Transverse colon (tissue), 4 donors: ENCODE measurements around the gene GARIN6. TPM values are rescaled to one million over a fixed set of nuclear protein-coding genes. Genes with fewer than 3 reads are reported as not detected.
"Not testable (repeated sequence)": the region's sequence is repeated elsewhere in the genome, so short reads cannot be mapped to it uniquely, and the experiment has no call there.

Source experiments
- DNase-seq: peaks from one replicate; pipeline ENCODE4 v3.0.0-alpha.2; 2019
- H3K27ac ChIP-seq, 4 donors: fragments of 200-600 bp; sonication (generic); 2 replicates each; pipeline ENCODE4 v1.5.1; 2016 to 2018; ENCODE audit warnings: inconsistent platforms in 4 of 4
- H3K27me3 ChIP-seq: fragments of 200-600 bp; sonication (generic); 2 replicates; pipeline ENCODE4 v1.5.1; 2017; ENCODE audit warnings: inconsistent platforms
- H3K36me3 ChIP-seq, 4 donors: fragments of 200-600 bp; sonication (generic); 2 replicates each; pipeline ENCODE4 v1.5.1; 2017 to 2019; ENCODE audit warnings: inconsistent platforms in 4 of 4
- H3K4me1 ChIP-seq, 4 donors: fragments of 200-600 bp; sonication (generic); 2 replicates each; pipeline ENCODE4 v1.5.1; 2017 to 2020; ENCODE audit warnings: inconsistent platforms in 4 of 4
- H3K4me3 ChIP-seq, 4 donors: fragments of 200-600 bp; sonication (generic); 1 replicate in 1 of 4; 2 replicates in 3 of 4; pipeline versions ENCODE4 v1.5.1 to v1.6.1; 2017 to 2019; ENCODE audit warnings: inconsistent platforms in 4 of 4
- H3K9me3 ChIP-seq, 2 donors: fragments of 200-600 bp; sonication (generic); 2 replicates each; pipeline ENCODE4 v1.5.1; 2017 to 2019; ENCODE audit warnings: inconsistent platforms in 2 of 2
- EP300 ChIP-seq: sonication (generic); formaldehyde crosslinking; IDR thresholded peaks from one replicate; pipeline ENCODE4 v1.6.1; 2017; ENCODE audit warnings: antibody characterized with exemption, low read depth
- POLR2A ChIP-seq: fragments of 450-650 bp; IDR thresholded peaks from one replicate; pipeline ENCODE4 v1.6.1; 2016; ENCODE audit warnings: antibody characterized with exemption, mild to moderate bottlenecking, moderate library complexity
- POLR2AphosphoS5 ChIP-seq, 3 donors: sonication (generic); formaldehyde crosslinking; IDR thresholded peaks; one replicate each; pipeline ENCODE4 v1.6.1; 2016; ENCODE audit warnings: antibody characterized with exemption in 3 of 3
- WGBS, 2 donors: methylation state at CpG; one replicate each; pipeline ENCODE4 v1.1.5; 2018; ENCODE audit warnings: low coverage in 1 of 2; 5-methylcytosine and 5-hydroxymethylcytosine counted together
- in situ Hi-C, 4 donors: fragments of 200-750 bp; cut with MboI; loops; one replicate each; pipeline versions ENCODE4 v1.15.0 to v1.15.1; 2017; ENCODE audit warnings: low sequenced_read_pairs in 3 of 4, low pct_ligation_motif_present in 1 of 4, low pct_unique_long_range_greater_than_20kb in 1 of 4
- intact Hi-C: fragments of 100-400 bp; cut with DNase I; formaldehyde crosslinking; loops from one replicate; pipeline ENCODE4 v1.15.1; 2023; ENCODE audit warnings: low total_unique reads
- total RNA-seq, 4 donors: library from RNA; depleted of rRNA; stranded (reverse); fragments of >200 nt; gene quantifications; one replicate each; pipeline ENCODE4 v1.1.0, GENCODE V29; 2016
- TF ChIP-seq, protein P1 (sequence below), 5 experiments: fragments of 200-600 bp in 3 of 5; fragments of 450-650 bp in 2 of 5; sonication (generic) in 3 of 5; IDR thresholded peaks; 1 replicate in 2 of 5; 2 replicates in 3 of 5; pipeline ENCODE4 v1.5.1; 2016 to 2017; ENCODE audit warnings: antibody characterized with exemption in 5 of 5, inconsistent platforms in 3 of 5, mild to moderate bottlenecking in 2 of 5, moderate library complexity in 1 of 5

GARIN6 gene
- total RNA-seq, 4 donors from 2014 or later, result not detected

- TF ChIP-seq POLR2A (no peak), EP300 (no peak), POLR2AphosphoS5 (IDR thresholded peaks at IDR 0.05) (no peak)
- TF ChIP-seq, protein P1, sequence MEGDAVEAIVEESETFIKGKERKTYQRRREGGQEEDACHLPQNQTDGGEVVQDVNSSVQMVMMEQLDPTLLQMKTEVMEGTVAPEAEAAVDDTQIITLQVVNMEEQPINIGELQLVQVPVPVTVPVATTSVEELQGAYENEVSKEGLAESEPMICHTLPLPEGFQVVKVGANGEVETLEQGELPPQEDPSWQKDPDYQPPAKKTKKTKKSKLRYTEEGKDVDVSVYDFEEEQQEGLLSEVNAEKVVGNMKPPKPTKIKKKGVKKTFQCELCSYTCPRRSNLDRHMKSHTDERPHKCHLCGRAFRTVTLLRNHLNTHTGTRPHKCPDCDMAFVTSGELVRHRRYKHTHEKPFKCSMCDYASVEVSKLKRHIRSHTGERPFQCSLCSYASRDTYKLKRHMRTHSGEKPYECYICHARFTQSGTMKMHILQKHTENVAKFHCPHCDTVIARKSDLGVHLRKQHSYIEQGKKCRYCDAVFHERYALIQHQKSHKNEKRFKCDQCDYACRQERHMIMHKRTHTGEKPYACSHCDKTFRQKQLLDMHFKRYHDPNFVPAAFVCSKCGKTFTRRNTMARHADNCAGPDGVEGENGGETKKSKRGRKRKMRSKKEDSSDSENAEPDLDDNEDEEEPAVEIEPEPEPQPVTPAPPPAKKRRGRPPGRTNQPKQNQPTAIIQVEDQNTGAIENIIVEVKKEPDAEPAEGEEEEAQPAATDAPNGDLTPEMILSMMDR (IDR thresholded peaks at IDR 0.05), result no peak
- H3K27me3 ChIP-seq, result no peaks in the 10 kb centered on the region
- H3K27ac ChIP-seq, result no peak overlapping the region
- peaks cover 11 to 12% of the 10 kb centered on the region in 2 donors for H3K9me3 ChIP-seq
- H3K4me3 ChIP-seq, result no peak overlapping the region
- no peak for DNase-seq
- intact Hi-C loops, result loop anchor here (5.0 kb wide), 1 partner anchor 1533 kb away; no protein-coding TSS in a partner anchor
- no peaks in the 10 kb centered on the region for H3K36me3 ChIP-seq
- H3K4me1 ChIP-seq, result no peaks in the 10 kb centered on the region
- in situ Hi-C loops, result no loop called here
These were observed 27.4 kb upstream of the GARIN6 start for GRCh38 chr12:99620159-99620479.

DNA sequence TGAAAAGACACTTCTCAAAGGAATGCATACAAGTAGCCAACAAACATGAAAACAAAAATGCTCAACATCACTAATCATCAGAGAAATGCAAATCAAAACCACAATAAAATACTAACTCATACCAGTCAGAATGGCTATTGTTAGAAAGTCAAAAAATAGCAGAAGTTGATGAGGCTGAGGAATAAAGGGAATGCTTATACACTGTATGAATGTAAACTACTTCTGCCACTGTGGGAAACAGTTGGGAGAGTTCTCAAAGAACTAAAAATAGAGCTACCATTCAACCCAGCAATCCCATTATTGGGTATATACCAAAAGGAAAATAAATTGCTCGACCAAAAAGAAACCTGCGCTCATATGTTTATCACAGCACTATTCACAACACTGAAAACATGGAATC is 23.0 kb upstream of the GARIN6 start:
- H3K4me1 ChIP-seq, H3K27me3 ChIP-seq, DNase-seq, H3K36me3 ChIP-seq, in situ Hi-C loops, H3K4me3 ChIP-seq, H3K27ac ChIP-seq: not testable (repeated sequence)
- 81 to 86% methylated on average over 2 of the region's 2 CpGs for WGBS, 2 donors
- peaks cover 8 to 12% of the 10 kb centered on the region in 2 donors for H3K9me3 ChIP-seq
- intact Hi-C loops, result loop anchor here (5.0 kb wide), 1 partner anchor 1537 kb away; no protein-coding TSS in a partner anchor

DNA sequence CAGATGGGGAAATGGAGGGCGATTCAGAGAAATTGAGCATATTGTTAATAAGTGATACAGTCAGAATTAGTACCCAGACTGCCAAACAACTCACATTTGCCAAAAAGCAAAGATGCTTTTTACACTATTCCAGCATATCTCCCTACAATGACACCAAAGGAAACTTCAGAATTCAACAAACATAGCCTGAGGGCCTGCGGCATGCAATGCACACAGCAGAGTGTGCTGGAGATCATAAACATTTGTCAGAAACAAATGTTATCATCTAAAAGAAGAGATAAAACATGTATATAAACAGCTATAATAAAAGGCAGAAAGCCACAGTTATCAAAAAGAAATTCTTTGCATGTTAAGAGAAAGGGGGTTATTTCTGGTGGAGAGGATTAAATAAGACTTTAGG is 20.1 kb upstream of the GARIN6 start:
- in situ Hi-C loops, result loop anchor here in 1 of 4 donors (25.0 kb wide), 1 partner anchor 110 kb away; no protein-coding TSS in a partner anchor
- DNase-seq, result no peak
- TF ChIP-seq, protein P1 (IDR thresholded peaks at IDR 0.05), result no peak
- TF ChIP-seq POLR2A (no peak), EP300 (no peak), POLR2AphosphoS5 (IDR thresholded peaks at IDR 0.05) (no peak)
- no peaks in the 10 kb centered on the region for H3K27me3 ChIP-seq
- WGBS, 2 donors, result 60 to 70% methylated on average over 2 of the region's 2 CpGs
- H3K36me3 ChIP-seq, result no peaks in the 10 kb centered on the region
- no peaks in the 10 kb centered on the region for H3K4me1 ChIP-seq
- intact Hi-C loops, result no loop called here
- H3K9me3 ChIP-seq, result no peaks in the 10 kb centered on the region
- no peak overlapping the region for H3K27ac ChIP-seq
- no peak overlapping the region for H3K4me3 ChIP-seq

- no peak overlapping the region for H3K27ac ChIP-seq
- H3K9me3 ChIP-seq, result no peaks in the 10 kb centered on the region
- in situ Hi-C loops (loop anchor here in 1 of 4 donors (25.0 kb wide), 1 partner anchor 93 kb away; no protein-coding TSS in a partner anchor), intact Hi-C loops (no loop called here)
- H3K4me1 ChIP-seq, result no peaks in the 10 kb centered on the region
- no peak for DNase-seq
- H3K27me3 ChIP-seq, result no peaks in the 10 kb centered on the region
- no peaks in the 10 kb centered on the region for H3K36me3 ChIP-seq
- H3K4me3 ChIP-seq, result no peak overlapping the region
- TF ChIP-seq POLR2AphosphoS5 (IDR thresholded peaks at IDR 0.05), result no peak
- TF ChIP-seq, protein P1 (IDR thresholded peaks at IDR 0.05), result no peak
- TF ChIP-seq EP300, result no peak
- no peak for TF ChIP-seq POLR2A
- WGBS, 2 donors, result 92% methylated on average over 2 of the region's 2 CpGs; no CpG with 5 or more reads in 1 of the 2 donors
These were observed 2.9 kb upstream of the GARIN6 start for GRCh38 chr12:99644629-99645028.

DNA sequence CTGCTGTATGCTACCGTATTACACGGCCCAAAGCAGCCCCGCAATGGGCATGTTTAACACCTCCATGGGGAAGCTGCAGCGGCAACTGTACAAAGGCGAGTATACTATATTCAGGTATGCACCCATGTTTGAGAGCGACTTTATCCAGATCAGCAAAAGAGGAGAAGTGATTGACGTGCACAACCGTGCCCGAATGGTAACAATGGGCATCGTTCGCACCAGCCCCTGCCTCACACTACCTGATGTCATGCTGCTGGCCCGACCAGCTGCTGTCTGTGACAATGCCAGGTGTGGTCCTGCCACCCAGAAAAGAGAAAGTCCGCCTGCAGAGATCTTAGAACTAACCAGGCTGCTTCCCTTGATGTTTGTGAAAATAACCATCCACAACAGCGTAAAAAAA is 630 bp downstream of the GARIN6 start:
- Histone ChIP-seq H3K27ac (no peak overlapping the region), H3K4me3 (no peak overlapping the region), H3K36me3 (no peaks in the 10 kb centered on the region), H3K27me3 (no peaks in the 10 kb centered on the region), H3K9me3 (no peaks in the 10 kb centered on the region), H3K4me1 (no peaks in the 10 kb centered on the region)
- WGBS, 2 donors, result 87% methylated on average over 14 of the region's 14 CpGs; no CpG with 5 or more reads in 1 of the 2 donors
- DNase-seq, result no peak
- intact Hi-C loops (no loop called here), in situ Hi-C loops (loop anchor here in 1 of 4 donors (25.0 kb wide), 1 partner anchor 89 kb away; no protein-coding TSS in a partner anchor)
- TF ChIP-seq EP300 (no peak), POLR2A (no peak), POLR2AphosphoS5 (IDR thresholded peaks at IDR 0.05) (no peak)
- TF ChIP-seq, protein P1 (IDR thresholded peaks at IDR 0.05), result no peak
